A204.1 (cell line): ENCODE results near the gene CCT3.

Experiments
- FAIRE-seq: peaks from 2 replicates; lab custom pipeline; 2012; peaks lifted over from hg19 to GRCh38; lab: Jason Lieb, UNC

CCT3 gene

GRCh38 chr1:156276966-156277381 lies 61.1 kb downstream of the CCT3 start:
- no peak for FAIRE-seq

GRCh38 chr1:156276532-156276931 lies 61.6 kb downstream of the CCT3 start:
- FAIRE-seq = no peak

GRCh38 chr1:156270314-156270713 lies 67.8 kb downstream of the CCT3 start:
- FAIRE-seq = no peak

GRCh38 chr1:156268336-156268735 lies 69.8 kb downstream of the CCT3 start:
- no peak for FAIRE-seq

- FAIRE-seq = no peak
These were observed 72.0 kb downstream of the CCT3 start for GRCh38 chr1:156266051-156266450.

GRCh38 chr1:156263288-156263655 lies 74.8 kb downstream of the CCT3 start:
- FAIRE-seq = no peak

- no peak for FAIRE-seq
These were observed 75.4 kb downstream of the CCT3 start for GRCh38 chr1:156262461-156263287.

- FAIRE-seq = no peak
These were observed 77.2 kb downstream of the CCT3 start for GRCh38 chr1:156260896-156261295.

- no peak for FAIRE-seq
These were observed 78.3 kb downstream of the CCT3 start for GRCh38 chr1:156259805-156260204.
